OCI-LY7 (cell line): ENCODE measurements around the gene DCAF7. TPM values are rescaled to one million over a fixed set of nuclear protein-coding genes. Genes with fewer than 3 reads are reported as not detected.

ENCODE experiments used
- BruUV-seq: library from RNA; stranded (reverse); fragments of 400-500 nt; replicated peaks from 2 replicates; lab custom pipeline; 2021; lab: Mats Ljungman, UMichigan
- CTCF ChIA-PET: fragments of 300-600 bp; sonication (Branson Sonifier 250); formaldehyde crosslinking; loops from one replicate; lab custom pipeline; 2022; ENCODE audit warnings: antibody characterized with exemption; ENCODE audit not compliant: unreplicated experiment; lab: Charles Lee
- POLR2A ChIA-PET: fragments of 300-600 bp; sonication (Branson Sonifier 250); formaldehyde crosslinking; loops from one replicate; lab custom pipeline; 2022; ENCODE audit warnings: antibody characterized with exemption; lab: Charles Lee
- DNase-seq: peaks from one replicate; pipeline ENCODE4 v3.0.0-alpha.2; 2015; ENCODE audit warnings: low spot score
- H2AFZ ChIP-seq: fragments of 200-600 bp; sonication (generic), shearing (Covaris generic); 2 replicates; pipeline ENCODE4 v1.6.1; 2014; ENCODE audit warnings: mild to moderate bottlenecking, antibody characterized with exemption, low read length, moderate library complexity
- H3K27ac ChIP-seq: fragments of 200-600 bp; sonication (generic); 2 replicates; pipeline ENCODE4 v1.5.1; 2014; ENCODE audit warnings: mixed run types, low read depth, mild to moderate bottlenecking, moderate library complexity, low read length, inconsistent platforms; ENCODE audit not compliant: poor library complexity, severe bottlenecking
- H3K36me3 ChIP-seq: fragments of 200-600 bp; sonication (generic); 2 replicates; pipeline ENCODE4 v1.6.1; 2014; ENCODE audit warnings: mild to moderate bottlenecking, antibody characterized with exemption, low read length, moderate library complexity, mixed read lengths; ENCODE audit not compliant: insufficient read depth
- H3K4me1 ChIP-seq: fragments of 200-600 bp; sonication (generic); 2 replicates; pipeline ENCODE4 v1.5.1; 2014; ENCODE audit warnings: mild to moderate bottlenecking, low read length; ENCODE audit not compliant: insufficient read depth, poor library complexity, severe bottlenecking
- H3K4me2 ChIP-seq: fragments of 200-600 bp; sonication (generic); 2 replicates; pipeline ENCODE4 v1.6.1; 2014; ENCODE audit warnings: mild to moderate bottlenecking, low read length
- H3K4me3 ChIP-seq: fragments of 200-600 bp; sonication (generic); 2 replicates; pipeline ENCODE4 v1.5.1; 2014; ENCODE audit warnings: mild to moderate bottlenecking, low read depth, low read length; ENCODE audit not compliant: poor library complexity, severe bottlenecking
- H3K79me2 ChIP-seq: fragments of 200-600 bp; sonication (generic); 2 replicates; pipeline ENCODE4 v1.6.1; 2016; ENCODE audit warnings: low read depth, mild to moderate bottlenecking, low read length, moderate library complexity, mixed read lengths; ENCODE audit not compliant: insufficient read depth
- H3K9me2 ChIP-seq: fragments of 200-600 bp; sonication (generic); 2 replicates; pipeline ENCODE4 v1.6.1; 2016; ENCODE audit warnings: mild to moderate bottlenecking, low read length, mixed read lengths; ENCODE audit not compliant: insufficient read depth
- H3K9me3 ChIP-seq: fragments of 200-600 bp; sonication (generic); 2 replicates; pipeline ENCODE4 v1.6.1; 2014; ENCODE audit warnings: mild to moderate bottlenecking, mixed run types, low read length, mixed read lengths
- H4K20me1 ChIP-seq: fragments of 200-600 bp; sonication (generic); 2 replicates; pipeline ENCODE4 v1.6.1; 2014; ENCODE audit warnings: mild to moderate bottlenecking, antibody characterized with exemption, low read length, moderate library complexity, mixed read lengths; ENCODE audit not compliant: insufficient read depth
- CTCF ChIP-seq: fragments of 200-600 bp; sonication (generic); conservative IDR thresholded peaks from 2 replicates; pipeline ENCODE4 v1.5.1; 2014; ENCODE audit warnings: mild to moderate bottlenecking, antibody characterized with exemption, low read length, moderate library complexity, mixed read lengths
- EZH2phosphoT487 ChIP-seq: fragments of 200-600 bp; sonication (generic); IDR thresholded peaks from 2 replicates; pipeline ENCODE4 v1.6.1; 2018; ENCODE audit warnings: low read depth, borderline replicate concordance, mild to moderate bottlenecking, mixed run types, antibody characterized with exemption, low read length, moderate library complexity, mixed read lengths
- intact Hi-C: fragments of 100-400 bp; cut with micrococcal nuclease; formaldehyde crosslinking; loops from one replicate; pipeline ENCODE4 v1.10.0; 2022; ENCODE audit not compliant: unreplicated experiment
- total RNA-seq, 2 experiments: library from RNA; depleted of rRNA in 1 of 2; stranded (reverse); fragments of >200 nt in 1 of 2; shearing (Covaris generic) in 1 of 2; gene quantifications; 2 replicates each; pipeline ENCODE4 v1.2.3, GENCODE V29; 2014 to 2022

The DCAF7 gene
- total RNA-seq, 2 experiments from 2014 or later = 46.4 to 121 TPM

GRCh38 chr17:63634163-63634562 is 83.9 kb downstream of the DCAF7 start:
- no peak overlapping the region for H3K4me2 ChIP-seq
- POLR2A ChIA-PET = interaction anchor here (0.6 kb wide), 1 partner anchor 12 kb away, joined by 3 read pairs; the partner anchor contains the start of gene MAP3K3

DNA sequence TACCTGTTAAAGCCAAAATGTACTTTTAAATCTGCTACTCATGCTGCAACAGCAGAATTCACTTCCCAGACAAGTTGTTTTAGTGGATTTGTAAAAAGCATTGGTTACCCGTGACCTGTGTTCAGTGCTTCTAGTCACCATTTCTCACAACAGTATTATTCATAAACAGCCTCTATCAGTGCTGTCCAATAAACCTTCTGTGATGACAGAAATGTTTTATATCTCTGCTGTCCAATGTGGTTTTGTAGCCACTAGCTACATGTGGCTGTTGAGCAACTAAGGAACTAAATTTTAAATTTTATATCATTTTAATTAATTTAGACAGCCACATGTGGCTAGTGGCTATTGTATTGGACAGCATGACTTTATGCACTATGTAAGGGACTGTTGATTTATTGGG is 84.5 kb downstream of the DCAF7 start:
- Histone ChIP-seq H3K4me3 (no peak overlapping the region), H3K27ac (no peak overlapping the region), H3K9me3 (no peaks in the 10 kb centered on the region), H4K20me1 (no peaks in the 10 kb centered on the region), H3K36me3 (peaks cover 28% of the 10 kb centered on the region; the same call in 1 of the 2 replicates), H2AFZ (no peak overlapping the region), H3K4me2 (no peak overlapping the region), H3K4me1 (no peaks in the 10 kb centered on the region), H3K79me2 (no peaks in the 10 kb centered on the region), H3K9me2 (no peaks in the 10 kb centered on the region)
- ChIA-PET POLR2A (interaction anchor here (0.6 to 0.8 kb wide), 3 partner anchors 13 to 29 kb away, joined by 3 read pairs; partner anchors contain the start of gene MAP3K3), CTCF (no interaction called here)
- BruUV-seq = no TSS peak
- TF ChIP-seq EZH2phosphoT487 = no peak
- TF ChIP-seq CTCF = no peak
- DNase-seq = no peak
- intact Hi-C loops = no loop called here

More at GRCh38 chr17:63634163-63634562, 83.9 kb downstream of the DCAF7 start:
- Histone ChIP-seq H3K27ac (no peak overlapping the region), H3K36me3 (peaks cover 28% of the 10 kb centered on the region; the same call in 1 of the 2 replicates), H3K79me2 (no peaks in the 10 kb centered on the region), H3K9me2 (no peaks in the 10 kb centered on the region), H3K9me3 (no peaks in the 10 kb centered on the region), H3K4me1 (no peaks in the 10 kb centered on the region), H3K4me3 (no peak overlapping the region), H2AFZ (no peak overlapping the region), H4K20me1 (no peaks in the 10 kb centered on the region)
- intact Hi-C loops = no loop called here
- BruUV-seq = no TSS peak
- CTCF ChIA-PET = interaction anchor here (0.6 kb wide), 1 partner anchor 140 kb away, joined by 3 read pairs; the partner anchor contains the start of gene DDX42
- TF ChIP-seq EZH2phosphoT487 (no peak), CTCF (no peak)
- DNase-seq = no peak

DNA sequence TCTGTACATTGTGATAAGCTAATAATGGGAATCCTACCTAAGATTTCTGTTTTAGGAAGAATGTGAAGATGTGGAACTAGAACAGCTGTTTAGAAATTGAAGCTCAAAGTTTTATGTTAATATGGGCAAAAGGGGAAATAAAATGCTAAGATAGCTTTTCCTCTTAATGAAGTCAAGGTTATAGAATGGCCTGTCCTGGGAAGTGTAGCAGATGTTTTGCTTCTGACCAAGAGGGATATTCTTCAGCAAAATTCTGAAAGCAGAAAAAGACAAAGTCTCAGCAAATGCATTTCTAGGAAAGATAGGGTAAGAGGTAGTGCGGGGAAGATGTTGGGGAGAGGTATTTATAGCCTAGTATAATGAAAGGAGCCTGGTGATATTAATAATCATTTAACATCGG is 85.0 kb downstream of the DCAF7 start:
- POLR2A ChIA-PET = interaction anchor here (0.8 kb wide), 1 partner anchor 14 kb away, joined by 3 read pairs; the partner anchor contains the start of gene MAP3K3
- H3K4me3 ChIP-seq = no peak overlapping the region
- H3K9me2 ChIP-seq = no peaks in the 10 kb centered on the region
- no peak overlapping the region for H2AFZ ChIP-seq
- no peaks in the 10 kb centered on the region for H3K9me3 ChIP-seq
- CTCF ChIA-PET = no interaction called here
- H3K27ac ChIP-seq = no peak overlapping the region
- DNase-seq = no peak
- no peaks in the 10 kb centered on the region for H3K4me1 ChIP-seq
- no peaks in the 10 kb centered on the region for H3K79me2 ChIP-seq
- intact Hi-C loops = no loop called here
- BruUV-seq = no TSS peak
- peaks cover 28% of the 10 kb centered on the region; the same call in 1 of the 2 replicates for H3K36me3 ChIP-seq
- no peak overlapping the region for H3K4me2 ChIP-seq
- TF ChIP-seq EZH2phosphoT487 = no peak
- TF ChIP-seq CTCF = no peak
- H4K20me1 ChIP-seq = no peaks in the 10 kb centered on the region
